Ovary (tissue), 3 donors: ENCODE data around the gene TBC1D5.

Experiments
- EP300 ChIP-seq: sonication (generic); formaldehyde crosslinking; IDR thresholded peaks from one replicate; pipeline ENCODE4 v1.6.1; 2017; ENCODE audit warnings: antibody characterized with exemption
- POLR2A ChIP-seq: fragments of 450-650 bp; IDR thresholded peaks from one replicate; pipeline ENCODE4 v1.6.1; 2017; ENCODE audit warnings: antibody characterized with exemption, mild to moderate bottlenecking, moderate library complexity
- TF ChIP-seq, protein P1 (sequence below), 3 donors: fragments of 450-650 bp in 2 of 3; fragments of 200-600 bp in 1 of 3; IDR thresholded peaks; one replicate each; pipeline versions ENCODE4 v1.5.1 to v1.8.0; 2016 to 2022; ENCODE audit warnings: antibody characterized with exemption in 3 of 3, mild to moderate bottlenecking in 1 of 3
- donor health status: DM: no; HTN: no; CAD: no.

GRCh38 chr3:17386432-17386831, 356.0 kb downstream of the TBC1D5 start:
- TF ChIP-seq, protein P1, sequence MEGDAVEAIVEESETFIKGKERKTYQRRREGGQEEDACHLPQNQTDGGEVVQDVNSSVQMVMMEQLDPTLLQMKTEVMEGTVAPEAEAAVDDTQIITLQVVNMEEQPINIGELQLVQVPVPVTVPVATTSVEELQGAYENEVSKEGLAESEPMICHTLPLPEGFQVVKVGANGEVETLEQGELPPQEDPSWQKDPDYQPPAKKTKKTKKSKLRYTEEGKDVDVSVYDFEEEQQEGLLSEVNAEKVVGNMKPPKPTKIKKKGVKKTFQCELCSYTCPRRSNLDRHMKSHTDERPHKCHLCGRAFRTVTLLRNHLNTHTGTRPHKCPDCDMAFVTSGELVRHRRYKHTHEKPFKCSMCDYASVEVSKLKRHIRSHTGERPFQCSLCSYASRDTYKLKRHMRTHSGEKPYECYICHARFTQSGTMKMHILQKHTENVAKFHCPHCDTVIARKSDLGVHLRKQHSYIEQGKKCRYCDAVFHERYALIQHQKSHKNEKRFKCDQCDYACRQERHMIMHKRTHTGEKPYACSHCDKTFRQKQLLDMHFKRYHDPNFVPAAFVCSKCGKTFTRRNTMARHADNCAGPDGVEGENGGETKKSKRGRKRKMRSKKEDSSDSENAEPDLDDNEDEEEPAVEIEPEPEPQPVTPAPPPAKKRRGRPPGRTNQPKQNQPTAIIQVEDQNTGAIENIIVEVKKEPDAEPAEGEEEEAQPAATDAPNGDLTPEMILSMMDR (IDR thresholded peaks at IDR 0.05) = no peak
- TF ChIP-seq POLR2A (no peak), EP300 (no peak)
